Activated CD4-positive, alpha-beta T cell treated with anti-CD3 and anti-CD28 coated beads, Interleukin-2, amount 10 ng/mL, durations not matched to agents 7 days and 5 days (primary cell): Measurements from ENCODE around the gene PXMP4. TPM values are rescaled to one million over a fixed set of nuclear protein-coding genes. Genes with fewer than 3 reads are reported as not detected.
"Not testable (repeated sequence)": the region's sequence is repeated elsewhere in the genome, so short reads cannot be mapped to it uniquely, and the experiment has no call there.

Source experiments
- CTCF ChIA-PET: fragments of 350-600 bp; sonication (Branson Sonifier 250); formaldehyde crosslinking; loops from one replicate; lab custom pipeline; 2021; ENCODE audit warnings: antibody characterized with exemption; lab: Charles Lee
- POLR2A ChIA-PET: fragments of 350-600 bp; sonication (Branson Sonifier 250); formaldehyde crosslinking; loops from one replicate; lab custom pipeline; 2021; ENCODE audit warnings: antibody characterized with exemption; lab: Charles Lee
- DNase-seq: peaks from one replicate; pipeline ENCODE4 v3.0.0-alpha.2; 2020
- H3K27ac Mint-ChIP-seq: one replicate; pipeline ENCODE4 v1.8.0; 2021; ENCODE audit warnings: mild to moderate bottlenecking, moderate library complexity, mixed read lengths
- H3K27me3 Mint-ChIP-seq: one replicate; pipeline ENCODE4 v1.8.0; 2021; ENCODE audit warnings: mixed read lengths
- H3K36me3 Mint-ChIP-seq: one replicate; pipeline ENCODE4 v1.8.0; 2021; ENCODE audit warnings: low read depth, mixed read lengths
- H3K4me1 Mint-ChIP-seq: one replicate; pipeline ENCODE4 v1.8.0; 2021; ENCODE audit warnings: mixed read lengths
- H3K4me3 Mint-ChIP-seq: one replicate; pipeline ENCODE4 v1.8.0; 2021; ENCODE audit warnings: mild to moderate bottlenecking, moderate library complexity, mixed read lengths
- H3K9me3 Mint-ChIP-seq: one replicate; pipeline ENCODE4 v1.8.0; 2021; ENCODE audit warnings: mixed read lengths
- total RNA-seq, 2 experiments: library from RNA; stranded (reverse); gene quantifications; one replicate each; pipeline ENCODE4 v1.2.3, GENCODE V29; 2021

Gene PXMP4
- total RNA-seq, 2 experiments from 2014 or later = 19.1 to 21.8 TPM

DNA sequence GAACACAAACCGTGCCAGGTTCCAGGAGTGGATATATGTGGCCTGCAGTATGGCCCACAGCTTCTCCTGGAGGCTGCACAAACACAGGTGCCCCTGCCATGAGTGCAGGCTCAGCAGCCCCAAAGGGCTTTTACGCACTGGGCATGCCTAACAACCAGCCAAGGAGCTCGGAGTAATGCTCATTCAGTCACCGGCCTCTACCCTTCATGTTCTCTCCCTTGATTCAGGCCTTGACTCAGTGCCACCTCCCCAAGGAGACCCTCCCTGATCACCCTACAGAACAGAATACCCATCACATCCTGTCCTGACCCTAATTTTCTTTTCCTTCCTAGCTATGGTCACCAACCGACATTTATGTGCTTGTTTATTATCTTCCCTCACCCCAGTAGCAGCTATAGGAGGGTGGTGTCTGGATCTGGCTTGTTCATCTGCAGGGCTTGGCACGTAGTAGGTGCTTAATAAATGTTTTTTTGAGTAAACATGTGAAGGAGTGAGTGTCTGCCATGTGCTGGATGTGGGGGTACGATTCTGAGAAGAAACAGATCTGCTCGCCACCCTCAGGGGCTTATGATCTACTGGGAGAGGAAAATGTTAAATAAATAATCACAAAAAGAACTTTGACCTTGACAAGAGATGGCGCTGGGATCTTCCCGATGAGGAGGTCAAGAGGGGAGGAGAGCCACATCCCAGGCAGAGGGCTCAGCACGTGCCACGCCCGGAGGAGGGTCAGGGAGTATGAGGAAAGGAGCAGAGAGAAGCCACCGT is 9.2 kb downstream of the PXMP4 start:
- Mint-ChIP-seq H3K9me3 (no peaks in the 10 kb centered on the region), H3K4me1 (peaks cover 20% of the 10 kb centered on the region), H3K36me3 (peaks cover 42% of the 10 kb centered on the region), H3K27ac (peak overlapping the region; percentile 7), H3K4me3 (no peak overlapping the region), H3K27me3 (no peaks in the 10 kb centered on the region)
- no peak for DNase-seq
- CTCF ChIA-PET = no interaction called here
- POLR2A ChIA-PET = no interaction called here

DNA sequence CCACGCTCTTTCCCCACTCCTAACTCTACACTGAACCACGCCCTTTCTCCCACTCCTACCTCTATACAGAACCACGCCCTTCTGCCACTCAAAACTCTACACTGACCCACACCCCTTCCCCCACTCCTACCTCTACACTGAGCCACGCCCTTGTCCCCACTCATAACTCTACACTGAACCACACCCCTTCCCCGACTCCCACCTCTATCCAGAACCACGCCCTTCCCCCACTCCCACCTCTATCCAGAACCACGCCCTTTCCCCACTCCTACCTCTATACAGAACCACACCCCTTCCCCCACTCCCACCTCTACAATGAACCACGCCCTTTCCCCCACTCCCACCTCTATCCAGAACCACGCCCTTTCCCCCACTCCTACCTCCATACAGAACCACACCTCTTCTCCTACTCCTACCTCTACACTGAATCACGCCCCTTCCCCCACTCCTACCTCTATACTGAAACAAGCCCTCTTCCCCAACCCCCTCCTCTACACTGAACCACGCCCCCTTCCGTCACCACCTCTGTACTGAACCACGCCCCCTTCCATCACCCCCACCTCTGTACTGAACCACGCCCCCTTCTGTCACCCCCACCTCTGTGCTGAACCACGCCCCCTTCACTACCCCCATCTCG is 10.1 kb downstream of the PXMP4 start:
- Mint-ChIP-seq H3K9me3 (no peaks in the 10 kb centered on the region), H3K4me3 (no peak overlapping the region), H3K27me3 (no peaks in the 10 kb centered on the region), H3K36me3 (peaks cover 39% of the 10 kb centered on the region), H3K4me1 (peaks cover 20% of the 10 kb centered on the region), H3K27ac (no peak overlapping the region)
- ChIA-PET CTCF (no interaction called here), POLR2A (no interaction called here)
- no peak for DNase-seq

DNA sequence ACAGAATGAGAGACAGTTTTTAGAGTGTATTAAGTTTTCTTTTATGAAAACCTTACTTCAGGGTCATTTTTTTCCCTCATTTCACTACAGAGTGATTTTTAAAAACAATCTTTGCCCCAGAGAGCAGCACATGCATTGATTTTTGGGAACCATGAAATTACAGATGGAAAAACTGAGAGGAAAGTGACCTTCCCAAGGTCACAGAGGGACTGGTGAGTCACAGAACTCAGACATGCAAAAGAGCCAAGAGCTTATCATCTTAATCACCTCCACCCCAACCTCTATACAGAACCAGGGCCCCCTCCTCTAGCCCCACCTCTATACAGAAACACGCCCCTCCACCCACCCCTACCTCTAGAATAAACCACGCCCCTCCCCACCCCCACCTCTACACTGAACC is 10.7 kb downstream of the PXMP4 start:
- DNase-seq = no peak
- no peaks in the 10 kb centered on the region for H3K9me3 Mint-ChIP-seq
- H3K27ac Mint-ChIP-seq = no peak overlapping the region
- ChIA-PET POLR2A (no interaction called here), CTCF (interaction anchor here (0.6 kb wide), 1 partner anchor 266 kb away, joined by 3 read pairs; the partner anchor contains the start of gene SNTA1)
- H3K4me1 Mint-ChIP-seq = peaks cover 20% of the 10 kb centered on the region
- no peak overlapping the region for H3K4me3 Mint-ChIP-seq
- H3K27me3 Mint-ChIP-seq = no peaks in the 10 kb centered on the region
- H3K36me3 Mint-ChIP-seq = peaks cover 39% of the 10 kb centered on the region

DNA sequence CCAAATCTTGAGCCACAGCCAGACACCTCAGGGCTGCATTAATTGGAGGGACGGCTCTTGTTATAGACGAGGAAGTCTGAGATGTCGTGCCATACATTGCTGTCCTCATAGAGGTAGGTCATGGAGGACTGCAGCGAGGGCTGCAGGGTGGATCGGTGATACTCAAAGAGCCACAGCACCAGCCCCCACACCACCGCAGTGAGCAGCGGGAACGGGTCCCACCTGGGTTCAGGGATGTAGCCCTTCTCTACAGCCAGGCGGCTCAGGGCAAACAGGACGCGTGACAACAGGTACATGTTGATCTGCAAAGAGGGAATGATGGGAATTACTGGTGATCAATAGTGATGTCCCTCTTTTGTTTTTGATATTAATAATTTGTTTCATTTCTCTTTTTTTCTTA is 12.4 kb downstream of the PXMP4 start:
- H3K36me3 Mint-ChIP-seq = peaks cover 32% of the 10 kb centered on the region
- CTCF ChIA-PET = no interaction called here
- no peaks in the 10 kb centered on the region for H3K27me3 Mint-ChIP-seq
- H3K27ac Mint-ChIP-seq = no peak overlapping the region
- H3K4me3 Mint-ChIP-seq = no peak overlapping the region
- H3K9me3 Mint-ChIP-seq = no peaks in the 10 kb centered on the region
- POLR2A ChIA-PET = no interaction called here
- no peak for DNase-seq
- H3K4me1 Mint-ChIP-seq = peaks cover 20% of the 10 kb centered on the region

DNA sequence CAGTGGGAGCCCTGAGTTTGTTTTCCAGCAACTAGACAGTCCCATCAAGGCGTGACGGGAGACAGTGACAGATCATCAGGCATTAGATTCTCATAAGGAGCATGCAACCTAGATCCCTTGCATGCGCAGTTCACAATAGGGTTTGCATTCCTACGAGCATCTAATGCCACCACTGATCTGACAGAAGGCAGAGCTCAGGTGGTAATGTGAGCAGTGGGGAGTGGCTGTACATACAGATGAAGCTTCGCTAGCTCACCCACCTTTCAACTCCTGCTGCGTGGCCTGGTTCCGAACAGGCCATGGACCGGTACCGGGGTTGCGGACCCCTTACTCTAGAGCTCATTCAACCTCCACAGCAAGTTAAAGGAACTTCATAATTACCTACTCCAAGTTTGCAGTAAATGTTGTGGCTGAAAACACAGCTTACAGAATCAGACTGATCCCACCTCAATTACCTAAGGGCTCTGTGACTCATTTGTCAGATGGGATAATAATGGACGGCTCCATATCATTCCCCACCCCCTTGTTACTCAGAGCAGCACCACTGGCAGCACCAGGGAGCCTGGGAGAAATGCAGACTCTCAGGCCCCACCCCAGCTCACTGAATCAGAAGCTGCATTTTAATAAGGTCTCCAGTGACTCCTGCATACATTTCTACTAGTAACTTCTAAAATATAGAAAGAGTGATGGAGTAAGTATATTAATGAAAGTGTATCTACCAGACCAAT is 15.7 kb downstream of the PXMP4 start:
- no peaks in the 10 kb centered on the region for H3K9me3 Mint-ChIP-seq
- peaks cover 3% of the 10 kb centered on the region for H3K4me1 Mint-ChIP-seq
- DNase-seq = no peak
- H3K36me3 Mint-ChIP-seq = peaks cover 16% of the 10 kb centered on the region
- POLR2A ChIA-PET = no interaction called here
- no peaks in the 10 kb centered on the region for H3K27me3 Mint-ChIP-seq
- H3K27ac Mint-ChIP-seq = no peak overlapping the region
- H3K4me3 Mint-ChIP-seq = no peak overlapping the region
- CTCF ChIA-PET = interaction anchor here (1.5 to 2.4 kb wide), 2 partner anchors 15 to 19 kb away, joined by 4 to 10 read pairs; partner anchors contain the start of gene PXMP4

DNA sequence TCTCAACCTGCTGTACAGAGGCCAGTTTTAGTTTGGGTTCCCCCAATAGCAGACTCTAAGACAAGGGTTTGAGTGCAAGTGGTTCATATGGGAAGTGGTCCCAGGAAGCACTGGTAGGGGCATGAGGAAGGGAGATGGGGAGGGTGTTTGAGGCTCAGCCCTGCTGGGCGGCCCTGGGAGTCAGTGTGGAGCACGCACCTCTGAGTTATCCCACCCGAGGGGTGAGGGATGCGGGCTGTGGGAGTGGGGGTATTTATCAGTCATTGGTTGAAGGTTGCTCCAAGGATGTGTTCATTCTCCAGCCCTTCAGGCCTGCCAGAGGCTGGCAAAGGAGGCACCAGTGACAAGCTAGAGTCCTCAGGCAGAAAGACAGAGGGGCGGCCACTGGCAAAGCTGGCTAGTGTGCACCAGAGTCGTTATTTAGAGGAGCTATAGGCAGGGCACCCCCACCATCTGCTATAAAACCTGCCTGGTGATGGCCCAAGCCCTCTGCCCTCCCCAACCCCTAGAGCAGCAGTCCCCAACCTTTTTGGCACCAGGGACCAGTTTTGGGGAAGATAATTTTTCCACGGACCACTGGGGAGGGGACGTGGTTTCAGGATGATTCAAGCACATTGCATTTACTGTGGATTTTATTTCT is 16.5 kb downstream of the PXMP4 start:
- Mint-ChIP-seq H3K36me3 (peaks cover 16% of the 10 kb centered on the region), H3K27ac (no peak overlapping the region), H3K4me3 (no peak overlapping the region), H3K4me1 (no peaks in the 10 kb centered on the region), H3K9me3 (no peaks in the 10 kb centered on the region), H3K27me3 (no peaks in the 10 kb centered on the region)
- POLR2A ChIA-PET = no interaction called here
- DNase-seq = no peak
- CTCF ChIA-PET = interaction anchor here (1.5 to 2.4 kb wide), 2 partner anchors 16 to 18 kb away, joined by 4 to 10 read pairs; partner anchors contain the start of gene PXMP4

DNA sequence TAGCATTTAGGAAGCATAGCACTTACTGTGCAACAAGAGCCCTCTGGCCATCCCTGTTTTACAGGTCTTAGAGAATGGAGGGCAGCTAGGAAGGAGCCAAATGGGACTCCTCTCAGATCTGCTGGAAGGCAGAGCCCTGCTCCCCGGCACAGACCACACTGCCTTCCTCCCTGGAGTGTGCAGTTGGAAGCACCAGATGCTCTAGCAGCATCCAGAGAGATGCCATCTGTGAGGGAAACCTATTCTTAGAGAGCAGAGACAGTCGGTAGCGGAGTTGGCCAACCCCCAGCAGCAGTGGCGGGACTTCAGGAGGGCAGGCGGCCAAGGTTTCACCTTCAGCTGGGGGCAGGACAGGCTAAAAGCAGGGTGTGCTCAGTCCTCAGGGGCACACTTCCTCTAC is 17.2 kb downstream of the PXMP4 start:
- Mint-ChIP-seq H3K4me1 (no peaks in the 10 kb centered on the region), H3K9me3 (peaks cover 3% of the 10 kb centered on the region), H3K27me3 (no peaks in the 10 kb centered on the region), H3K36me3 (peaks cover 19% of the 10 kb centered on the region), H3K4me3 (no peak overlapping the region), H3K27ac (no peak overlapping the region)
- ChIA-PET CTCF (interaction anchor here (0.6 to 1.0 kb wide), 2 partner anchors 18 to 33 kb away, joined by 3 to 6 read pairs; no protein-coding TSS in a partner anchor), POLR2A (no interaction called here)
- no peak for DNase-seq

DNA sequence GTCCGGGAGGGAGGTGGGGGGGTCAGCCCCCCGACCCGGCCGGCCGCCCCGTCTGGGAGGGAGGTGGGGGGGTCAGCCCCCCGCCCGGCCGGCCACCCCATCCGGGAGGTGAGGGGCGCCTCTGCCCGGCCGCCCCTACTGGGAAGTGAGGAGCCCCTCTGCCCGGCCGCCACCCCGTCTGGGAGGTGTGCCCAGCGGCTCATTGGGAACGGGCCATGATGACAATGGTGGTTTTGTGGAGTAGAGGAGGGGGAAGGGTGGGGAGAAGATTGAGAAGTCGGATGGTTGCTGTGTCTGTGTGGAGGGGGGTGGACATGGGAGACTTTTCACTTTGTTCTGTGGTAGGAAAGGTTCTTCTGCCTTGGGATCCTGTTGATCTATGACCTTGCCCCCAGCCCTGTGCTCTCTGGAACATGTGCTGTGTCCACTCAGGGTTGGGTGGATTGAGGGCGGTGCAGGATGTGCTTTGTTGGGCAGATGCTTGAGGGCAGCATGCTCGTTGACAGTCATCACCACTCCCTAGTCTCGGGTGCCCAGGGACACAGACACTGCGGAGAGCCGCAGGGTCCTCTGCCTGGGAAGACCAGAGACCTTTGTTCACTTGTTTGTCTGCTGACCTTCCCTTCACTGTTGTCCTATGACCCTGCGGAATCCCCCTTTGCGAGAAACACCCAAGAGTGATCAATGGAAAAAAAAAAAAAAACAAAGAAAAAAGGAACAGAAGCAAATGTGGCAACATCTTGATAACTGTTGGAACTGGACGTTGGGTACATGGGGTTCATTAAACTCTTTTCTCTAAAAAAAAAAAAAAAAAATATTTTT is 18.3 kb downstream of the PXMP4 start:
- Mint-ChIP-seq H3K27me3 (no peaks in the 10 kb centered on the region), H3K4me1 (no peaks in the 10 kb centered on the region), H3K9me3 (peaks cover 3% of the 10 kb centered on the region), H3K4me3 (no peak overlapping the region), H3K36me3 (peaks cover 11% of the 10 kb centered on the region), H3K27ac (no peak overlapping the region)
- ChIA-PET POLR2A (no interaction called here), CTCF (interaction anchor here (0.6 to 1.0 kb wide), 2 partner anchors 19 to 34 kb away, joined by 3 to 6 read pairs; no protein-coding TSS in a partner anchor)
- no peak for DNase-seq

DNA sequence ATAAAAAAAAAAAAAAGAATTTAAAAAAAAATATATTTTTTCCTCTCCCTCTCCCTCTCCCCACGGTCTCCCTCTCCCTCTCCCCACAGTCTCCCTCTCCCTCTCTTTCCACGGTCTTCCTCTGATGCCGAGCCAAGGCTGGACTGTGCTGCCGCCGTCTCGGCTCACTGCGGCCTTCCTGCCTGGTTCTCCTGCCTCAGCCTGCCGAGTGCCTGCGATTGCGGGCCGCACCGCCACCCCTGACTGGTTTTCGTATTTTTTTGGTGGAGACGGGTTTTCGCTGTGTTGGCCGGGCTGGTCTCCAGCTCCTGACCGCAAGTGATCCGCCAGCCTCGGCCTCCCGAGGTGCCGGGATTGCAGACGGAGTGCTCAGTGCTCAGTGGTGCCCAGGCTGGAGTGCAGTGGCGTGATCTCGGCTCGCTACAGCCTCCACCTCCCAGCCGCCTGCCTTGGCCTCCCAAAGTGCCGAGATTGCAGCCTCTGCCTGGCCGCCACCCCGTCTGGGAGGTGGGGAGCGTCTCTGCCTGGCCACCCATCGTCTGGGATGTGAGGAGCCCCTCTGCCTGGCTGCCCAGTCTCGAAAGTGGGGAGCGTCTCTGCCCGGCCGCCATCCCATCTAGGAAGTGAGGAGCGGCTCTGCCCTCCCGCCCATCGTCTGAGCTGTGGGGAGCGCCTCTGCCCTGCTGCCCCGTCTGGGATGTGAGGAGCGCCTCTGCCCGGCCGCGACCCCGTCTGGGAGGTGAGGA is 19.2 kb downstream of the PXMP4 start:
- peaks cover 11% of the 10 kb centered on the region for H3K36me3 Mint-ChIP-seq
- POLR2A ChIA-PET, H3K4me3 Mint-ChIP-seq, H3K27ac Mint-ChIP-seq, H3K4me1 Mint-ChIP-seq, H3K27me3 Mint-ChIP-seq, CTCF ChIA-PET, H3K9me3 Mint-ChIP-seq, DNase-seq: not testable (repeated sequence)

DNA sequence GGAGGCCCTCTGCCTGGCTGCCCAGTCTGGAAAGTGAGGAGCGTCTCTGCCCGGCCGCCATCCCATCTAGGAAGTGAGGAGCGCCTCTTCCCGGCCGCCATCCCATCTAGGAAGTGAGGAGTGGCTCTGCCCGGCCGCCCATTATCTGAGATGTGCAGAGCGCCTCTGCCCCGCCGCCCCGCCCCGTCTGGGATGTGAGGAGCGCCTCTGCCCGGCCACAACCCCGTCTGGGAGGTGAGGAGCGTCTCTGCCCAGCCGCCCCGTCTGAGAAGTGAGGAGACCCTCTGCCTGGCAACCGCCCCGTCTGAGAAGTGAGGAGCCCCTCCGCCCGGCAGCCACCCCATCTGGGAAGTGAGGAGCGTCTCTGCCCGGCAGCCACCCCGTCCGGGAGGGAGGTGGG is 21.1 kb downstream of the PXMP4 start:
- H3K9me3 Mint-ChIP-seq, DNase-seq, H3K27ac Mint-ChIP-seq, POLR2A ChIA-PET, CTCF ChIA-PET, H3K27me3 Mint-ChIP-seq, H3K4me1 Mint-ChIP-seq, H3K4me3 Mint-ChIP-seq: not testable (repeated sequence)
- H3K36me3 Mint-ChIP-seq = peaks cover 11% of the 10 kb centered on the region

DNA sequence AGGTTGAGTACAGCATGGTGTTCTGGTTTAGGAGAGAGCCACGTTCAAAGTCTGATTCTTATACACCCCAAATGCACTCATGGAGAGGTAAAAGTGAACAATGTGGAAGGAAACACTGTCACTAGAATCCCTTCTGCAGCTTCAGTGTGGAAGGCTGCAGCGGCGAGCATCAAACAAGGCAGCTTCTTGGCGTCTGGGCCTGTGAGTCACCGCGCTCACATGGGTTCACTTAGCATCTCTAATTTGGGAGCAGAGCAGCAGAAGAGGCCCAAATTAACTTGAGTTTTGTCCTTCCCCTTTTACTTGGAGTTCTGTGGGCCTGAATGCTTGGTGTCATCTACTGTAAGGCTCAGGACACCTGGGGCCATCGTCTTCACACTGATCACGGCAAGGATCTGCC is 23.0 kb downstream of the PXMP4 start:
- DNase-seq = no peak
- H3K4me3 Mint-ChIP-seq = no peak overlapping the region
- no peaks in the 10 kb centered on the region for H3K27me3 Mint-ChIP-seq
- ChIA-PET CTCF (no interaction called here), POLR2A (no interaction called here)
- peaks cover 3% of the 10 kb centered on the region for H3K9me3 Mint-ChIP-seq
- peaks cover 9% of the 10 kb centered on the region for H3K36me3 Mint-ChIP-seq
- H3K27ac Mint-ChIP-seq = no peak overlapping the region
- H3K4me1 Mint-ChIP-seq = peaks cover 1% of the 10 kb centered on the region
